ENCODE data around the gene SNAPC1. TPM values are rescaled to one million over a fixed set of nuclear protein-coding genes. Genes with fewer than 3 reads are reported as not detected.

The SNAPC1 gene
- total and polyA plus RNA-seq, 9 of the 15 experiments (the other 6 are each of a cell fraction or from before 2014, with no cell fraction given) = 3.7 to 9.0 (median 7.9) TPM

DNA sequence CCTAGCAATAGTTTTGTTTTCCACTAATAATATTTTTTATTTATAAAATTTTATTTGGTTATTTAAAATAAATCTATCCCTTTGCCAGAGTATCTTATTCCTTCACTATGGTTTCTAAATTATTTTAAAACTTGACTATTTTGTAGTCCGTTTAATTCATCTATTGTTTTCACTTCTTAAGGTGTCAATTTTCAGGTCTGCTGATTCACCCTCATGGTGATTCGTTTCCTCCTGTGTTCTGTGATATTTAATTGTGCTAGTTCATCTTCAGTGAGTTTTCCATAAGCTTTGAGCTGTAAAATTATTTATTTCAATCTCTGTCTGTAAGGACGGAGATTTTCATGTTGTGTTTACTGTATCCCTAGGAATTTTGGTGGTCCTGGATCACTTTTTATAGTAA is 70.6 kb downstream of the SNAPC1 start:
- POLR2A ChIA-PET = interaction anchor here (0.8 kb wide), 1 partner anchor 26 kb away, joined by 3 read pairs; no protein-coding TSS in a partner anchor
- Histone ChIP-seq H3K79me2 (ENCODE audit: control insufficient read depth, insufficient read depth, low read length) (no peaks in the 10 kb centered on the region), H3K4me1 (replicated peaks in 1 of 2; ENCODE audit: control insufficient read depth in 2 of 2, insufficient read depth in 2 of 2, low read length in 2 of 2) (no peaks in the 10 kb centered on the region; a peak in 1 of 5 replicates), H3K27ac (ENCODE audit: extremely low read depth, low read depth, low read length) (no peak overlapping the region), H3K4me2 (ENCODE audit: insufficient read depth, low read length) (no peak overlapping the region), H3K9ac (ENCODE audit: insufficient read depth in 1 of 2, low read depth in 2 of 2, low read length in 2 of 2) (no peak overlapping the region), H3K9me1 (ENCODE audit: control insufficient read depth, insufficient read depth, low read length) (no peaks in the 10 kb centered on the region), H4K20me1 (replicated peaks; ENCODE audit: control insufficient read depth, insufficient read depth, low read length) (no peaks in the 10 kb centered on the region), H2AFZ (ENCODE audit: low read depth, low read length) (no peak overlapping the region), H3K4me3 (no peak overlapping the region), H3K9me3 (replicated peaks; ENCODE audit: control insufficient read depth, insufficient read depth, low read depth, low read length) (no peaks in the 10 kb centered on the region), H3K36me3 (ENCODE audit: control insufficient read depth, insufficient read depth, low read length) (no peaks in the 10 kb centered on the region), H3K27me3 (ENCODE audit: control insufficient read depth in 2 of 2, insufficient read depth in 2 of 2, low read length in 2 of 2) (peaks cover 3 to 7% of the 10 kb centered on the region in 2 experiments; a peak in 3 of 5 replicates)
- intact Hi-C loops (cut with micrococcal nuclease) = loop anchor here (10.0 kb wide), 1 partner anchor 538 kb away; no protein-coding TSS in a partner anchor
- CTCF ChIA-PET (ENCODE audit: low intra/inter-chr PET ratio) = no interaction called here
- WGBS (ENCODE audit: insufficient coverage, low coverage, missing lambda C conversion rate) = 7% methylated on average over 3 of the region's 3 CpGs
- no TSS peak for BruUV-seq (replicated peaks)
- TF ChIP-seq FOS (IDR thresholded peaks at IDR 0.05; ENCODE audit: extremely low read depth, insufficient read length) (no peak), SMARCA4 (IDR thresholded peaks at IDR 0.05) (no peak), MECOM (CRISPR knock-in tag; IDR thresholded peaks at IDR 0.05) (no peak), IRF2 (CRISPR knock-in tag; IDR thresholded peaks at IDR 0.05) (no peak), MCM3 (IDR thresholded peaks at IDR 0.05) (no peak), SMAD4 (CRISPR knock-in tag; conservative IDR thresholded peaks at IDR 0.05) (no peak), MYNN (IDR thresholded peaks at IDR 0.05) (no peak), MYNN (CRISPR knock-in tag; IDR thresholded peaks at IDR 0.05) (no peak)
- TF ChIP-seq, protein P1, sequence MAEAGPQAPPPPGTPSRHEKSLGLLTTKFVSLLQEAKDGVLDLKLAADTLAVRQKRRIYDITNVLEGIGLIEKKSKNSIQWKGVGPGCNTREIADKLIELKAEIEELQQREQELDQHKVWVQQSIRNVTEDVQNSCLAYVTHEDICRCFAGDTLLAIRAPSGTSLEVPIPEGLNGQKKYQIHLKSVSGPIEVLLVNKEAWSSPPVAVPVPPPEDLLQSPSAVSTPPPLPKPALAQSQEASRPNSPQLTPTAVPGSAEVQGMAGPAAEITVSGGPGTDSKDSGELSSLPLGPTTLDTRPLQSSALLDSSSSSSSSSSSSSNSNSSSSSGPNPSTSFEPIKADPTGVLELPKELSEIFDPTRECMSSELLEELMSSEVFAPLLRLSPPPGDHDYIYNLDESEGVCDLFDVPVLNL (CRISPR knock-in tag; IDR thresholded peaks at IDR 0.05; ENCODE audit: low read depth) = no peak
- TF ChIP-seq, protein P2, sequence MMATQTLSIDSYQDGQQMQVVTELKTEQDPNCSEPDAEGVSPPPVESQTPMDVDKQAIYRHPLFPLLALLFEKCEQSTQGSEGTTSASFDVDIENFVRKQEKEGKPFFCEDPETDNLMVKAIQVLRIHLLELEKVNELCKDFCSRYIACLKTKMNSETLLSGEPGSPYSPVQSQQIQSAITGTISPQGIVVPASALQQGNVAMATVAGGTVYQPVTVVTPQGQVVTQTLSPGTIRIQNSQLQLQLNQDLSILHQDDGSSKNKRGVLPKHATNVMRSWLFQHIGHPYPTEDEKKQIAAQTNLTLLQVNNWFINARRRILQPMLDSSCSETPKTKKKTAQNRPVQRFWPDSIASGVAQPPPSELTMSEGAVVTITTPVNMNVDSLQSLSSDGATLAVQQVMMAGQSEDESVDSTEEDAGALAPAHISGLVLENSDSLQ (IDR thresholded peaks at IDR 0.05) = no peak
- TF ChIP-seq, protein P3, sequence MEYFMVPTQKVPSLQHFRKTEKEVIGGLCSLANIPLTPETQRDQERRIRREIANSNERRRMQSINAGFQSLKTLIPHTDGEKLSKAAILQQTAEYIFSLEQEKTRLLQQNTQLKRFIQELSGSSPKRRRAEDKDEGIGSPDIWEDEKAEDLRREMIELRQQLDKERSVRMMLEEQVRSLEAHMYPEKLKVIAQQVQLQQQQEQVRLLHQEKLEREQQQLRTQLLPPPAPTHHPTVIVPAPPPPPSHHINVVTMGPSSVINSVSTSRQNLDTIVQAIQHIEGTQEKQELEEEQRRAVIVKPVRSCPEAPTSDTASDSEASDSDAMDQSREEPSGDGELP (CRISPR knock-in tag; IDR thresholded peaks at IDR 0.05; ENCODE audit: borderline replicate concordance) = no peak
- no peak for ATAC-seq
- in situ Hi-C loops (cut with MboI) = no loop called here
- DNase-seq (ENCODE audit: extremely low read depth in 1 of 4, low spot score in 3 of 4) = no peak
- no peak for FAIRE-seq

Data from K562 (cell line).